ENCODE results near the gene CDK18.
"Not testable (repeated sequence)": the region's sequence is repeated elsewhere in the genome, so short reads cannot be mapped to it uniquely, and the experiment has no call there.

Gene CDK18

GRCh38 chr1:205481629-205482151, 22.8 kb upstream of the CDK18 start:
- TF ChIP-seq CTCF (IDR thresholded peaks at IDR 0.05; ENCODE audit: extremely low read depth, missing control alignments) = no peak
- DNase-seq (ENCODE audit: low spot score) = no peak

GRCh38 chr1:205482587-205482986, 21.9 kb upstream of the CDK18 start:
- not testable (repeated sequence) for DNase-seq (ENCODE audit: low spot score)

- no peak for TF ChIP-seq CTCF (IDR thresholded peaks at IDR 0.05; ENCODE audit: extremely low read depth, missing control alignments)
- DNase-seq (ENCODE audit: low spot score) = no peak
Measured at GRCh38 chr1:205483372-205483771, 21.1 kb upstream of the CDK18 start.

- TF ChIP-seq CTCF (IDR thresholded peaks at IDR 0.05; ENCODE audit: extremely low read depth, missing control alignments) = peak; percentile 90
- peak; percentile 84 for DNase-seq (ENCODE audit: low spot score)
Measured at GRCh38 chr1:205484985-205485967, 19.2 kb upstream of the CDK18 start.

GRCh38 chr1:205486258-205486657, 18.2 kb upstream of the CDK18 start:
- no peak for TF ChIP-seq CTCF (IDR thresholded peaks at IDR 0.05; ENCODE audit: extremely low read depth, missing control alignments)
- DNase-seq (ENCODE audit: low spot score) = no peak

GRCh38 chr1:205488074-205488723, 16.3 kb upstream of the CDK18 start:
- DNase-seq (ENCODE audit: low spot score) = peak; percentile 81
- peak; percentile 34 for TF ChIP-seq CTCF (IDR thresholded peaks at IDR 0.05; ENCODE audit: extremely low read depth, missing control alignments)

- no peak for DNase-seq (ENCODE audit: low spot score)
- TF ChIP-seq CTCF (IDR thresholded peaks at IDR 0.05; ENCODE audit: extremely low read depth, missing control alignments) = no peak
Measured at GRCh38 chr1:205491794-205492193, 12.7 kb upstream of the CDK18 start.
